B cell (primary cell): ENCODE measurements around the gene TMEM164.

Experiments used
- CTCF ChIP-seq: fragments of 200-600 bp; IDR thresholded peaks from one replicate; pipeline ENCODE4 v1.8.0; 2022; ENCODE audit warnings: antibody characterized with exemption, mild to moderate bottlenecking
- EZH2 ChIP-seq: IDR thresholded peaks from 2 replicates; pipeline ENCODE4 v1.6.1; 2012; ENCODE audit warnings: borderline replicate concordance, low read depth, mild to moderate bottlenecking, moderate library complexity, low read length; ENCODE audit not compliant: insufficient read depth, poor library complexity, severe bottlenecking

DNA sequence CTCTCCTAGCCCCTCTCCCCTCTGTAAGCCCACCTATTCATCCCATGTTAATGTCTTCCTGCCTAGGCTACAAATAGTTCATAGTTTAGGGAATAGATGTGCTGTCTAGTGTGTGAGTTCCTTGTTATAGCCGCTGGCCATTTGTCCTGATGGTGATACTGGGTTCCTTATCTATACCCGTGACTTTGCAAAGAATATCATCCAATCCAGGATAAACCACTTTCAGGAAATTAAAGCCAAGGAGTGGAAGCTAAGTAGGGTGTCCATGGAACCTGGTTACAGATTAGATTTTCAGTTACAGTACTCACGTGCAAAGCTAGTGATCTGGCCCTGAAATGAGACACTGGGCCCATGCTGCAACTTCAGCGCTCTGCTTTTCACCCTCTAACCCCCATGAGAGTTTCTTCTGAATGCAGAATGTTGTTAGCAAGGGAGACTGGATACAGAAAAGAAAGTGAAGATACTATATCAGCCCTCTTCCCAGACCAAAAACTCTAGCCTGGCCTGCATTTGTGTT lies 111.4 kb downstream of the TMEM164 start:
- TF ChIP-seq CTCF (no peak), EZH2 (no peak)
